ENCODE data around the gene MEGF8.
"Not testable (repeated sequence)": the region's sequence is repeated elsewhere in the genome, so short reads cannot be mapped to it uniquely, and the experiment has no call there.

The MEGF8 gene

GRCh38 chr19:42333975-42334696 is 8.7 kb downstream of the MEGF8 start:
- no peak for DNase-seq

- DNase-seq, result no peak
Observed at GRCh38 chr19:42334697-42335373, 9.4 kb downstream of the MEGF8 start.

GRCh38 chr19:42335374-42335936 is 10.0 kb downstream of the MEGF8 start:
- DNase-seq, result no peak

GRCh38 chr19:42335971-42336370 is 10.5 kb downstream of the MEGF8 start:
- no peak for DNase-seq

- not testable (repeated sequence) for DNase-seq
Observed at GRCh38 chr19:42339126-42339860, 13.9 kb downstream of the MEGF8 start.

GRCh38 chr19:42339922-42340321 is 14.5 kb downstream of the MEGF8 start:
- DNase-seq, result not testable (repeated sequence)

GRCh38 chr19:42343344-42344110 is 18.1 kb downstream of the MEGF8 start:
- no peak for DNase-seq

GRCh38 chr19:42344336-42344893 is 19.0 kb downstream of the MEGF8 start:
- no peak for DNase-seq

- no peak for DNase-seq
Observed at GRCh38 chr19:42345191-42345812, 19.9 kb downstream of the MEGF8 start.

GRCh38 chr19:42348211-42348610 is 22.8 kb downstream of the MEGF8 start:
- no peak for DNase-seq

- DNase-seq, result no peak
Observed at GRCh38 chr19:42349378-42350107, 24.1 kb downstream of the MEGF8 start.

- DNase-seq, result no peak
Observed at GRCh38 chr19:42350417-42350816, 25.0 kb downstream of the MEGF8 start.

- no peak for DNase-seq
Observed at GRCh38 chr19:42351079-42351735, 25.8 kb downstream of the MEGF8 start.

GRCh38 chr19:42352301-42353259 is 27.1 kb downstream of the MEGF8 start:
- peak; percentile 47 for DNase-seq

GRCh38 chr19:42353341-42354015 is 28.0 kb downstream of the MEGF8 start:
- DNase-seq, result no peak

- DNase-seq, result no peak
Observed at GRCh38 chr19:42355896-42356295, 30.5 kb downstream of the MEGF8 start.

GRCh38 chr19:42356686-42357085 is 31.3 kb downstream of the MEGF8 start:
- DNase-seq, result no peak

GRCh38 chr19:42357290-42357689 is 31.9 kb downstream of the MEGF8 start:
- no peak for DNase-seq
